Measurements from ENCODE around the gene KIAA0040. TPM values are rescaled to one million over a fixed set of nuclear protein-coding genes. Genes with fewer than 3 reads are reported as not detected.
"Not testable (repeated sequence)": the region's sequence is repeated elsewhere in the genome, so short reads cannot be mapped to it uniquely, and the experiment has no call there.

Gene KIAA0040
- total RNA-seq, 1 experiment from 2014 or later, result 5.8 TPM

DNA sequence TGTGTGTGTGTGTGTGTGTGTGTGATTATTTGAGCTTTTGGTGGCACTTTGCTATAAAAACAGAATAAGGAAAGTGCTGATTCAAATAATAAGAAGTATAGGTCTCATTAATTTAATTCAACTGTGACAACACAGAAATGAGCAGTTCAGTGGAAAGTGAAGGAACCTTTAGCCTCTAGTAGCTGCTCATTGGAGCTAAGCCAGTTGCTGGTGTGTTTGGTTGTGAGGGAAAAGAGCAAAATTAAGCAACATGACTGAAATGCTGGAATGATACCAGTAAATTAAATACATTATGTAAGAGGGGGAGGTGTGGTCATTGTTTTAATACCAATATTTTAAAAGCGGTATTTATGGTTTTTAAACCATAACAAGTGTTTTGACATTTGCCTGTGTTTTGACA is 55.2 kb downstream of the KIAA0040 start:
- no peak for DNase-seq (ENCODE audit: low spot score)

DNA sequence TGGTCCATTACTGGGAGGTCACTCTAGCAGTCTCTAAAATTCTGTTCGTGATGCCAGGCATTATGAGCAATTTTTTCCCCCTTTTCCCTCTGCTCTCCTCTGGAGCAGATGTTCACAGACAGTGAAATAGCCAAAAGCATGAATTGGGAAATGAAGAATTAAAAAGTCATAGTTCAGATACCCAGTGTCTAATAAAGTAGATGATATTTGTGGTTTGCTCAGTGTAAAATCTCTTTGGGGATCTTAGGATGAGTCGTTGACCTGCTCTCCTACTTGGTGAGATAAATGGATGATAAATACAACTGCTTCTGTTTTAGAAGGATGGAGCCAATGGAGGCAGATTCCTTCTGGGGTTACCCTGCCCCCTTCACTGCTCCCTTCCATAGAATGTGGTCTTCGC is 56.3 kb downstream of the KIAA0040 start:
- no peak for DNase-seq (ENCODE audit: low spot score)

DNA sequence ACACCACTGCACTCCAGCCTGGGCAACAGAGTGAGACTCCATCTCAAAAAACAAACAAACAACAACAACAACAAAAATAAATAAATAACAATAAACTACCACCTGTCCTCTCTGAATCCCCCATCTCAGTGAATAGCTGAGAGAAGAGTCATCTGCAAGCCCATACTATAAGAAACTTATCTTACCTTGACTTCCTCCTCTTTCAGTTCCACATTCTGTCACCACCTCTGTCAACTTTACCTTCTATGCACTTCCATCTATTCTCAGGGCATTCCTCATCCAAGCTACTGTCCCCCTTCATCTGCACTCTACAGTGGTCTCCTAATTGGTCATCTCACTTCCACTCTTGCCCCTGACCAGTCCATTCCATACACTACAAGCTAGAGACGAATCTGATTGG is 58.1 kb downstream of the KIAA0040 start:
- DNase-seq (ENCODE audit: low spot score), result no peak

DNA sequence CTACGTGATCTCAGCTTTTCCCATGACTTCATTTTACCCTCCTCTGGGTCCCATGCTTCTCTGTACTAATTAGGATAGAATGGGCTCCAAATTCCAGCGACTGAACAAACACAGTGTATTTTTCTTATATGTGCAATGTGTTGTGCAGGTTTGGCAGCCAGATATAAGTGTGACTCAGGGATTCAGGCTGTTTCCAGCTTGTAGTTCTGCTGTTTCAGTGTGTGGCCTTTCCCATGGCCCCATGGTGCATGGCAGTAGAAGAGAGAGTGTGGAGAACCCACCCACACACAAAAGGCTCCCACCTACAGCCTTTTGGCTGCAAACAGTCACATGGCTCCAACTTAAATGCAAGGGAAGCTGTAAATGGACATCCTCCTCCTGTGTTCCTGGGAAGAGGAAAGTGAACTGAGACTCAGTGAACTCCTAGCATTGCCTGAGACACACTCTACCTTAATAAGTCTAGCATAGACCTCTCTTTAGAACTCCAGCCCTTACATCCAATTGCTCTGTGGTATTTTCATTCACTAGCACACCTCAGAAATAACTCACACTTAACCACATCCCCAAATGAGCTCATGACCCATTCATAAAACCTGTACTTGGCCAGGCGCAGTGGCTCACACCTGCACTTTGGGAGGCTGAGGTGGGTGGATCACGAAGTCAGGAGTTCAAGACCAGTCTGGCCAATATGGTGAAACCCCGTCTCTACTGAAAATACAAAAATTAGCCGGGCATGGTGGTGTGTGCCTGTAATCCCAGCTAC is 58.7 kb downstream of the KIAA0040 start:
- DNase-seq (ENCODE audit: low spot score), result no peak

DNA sequence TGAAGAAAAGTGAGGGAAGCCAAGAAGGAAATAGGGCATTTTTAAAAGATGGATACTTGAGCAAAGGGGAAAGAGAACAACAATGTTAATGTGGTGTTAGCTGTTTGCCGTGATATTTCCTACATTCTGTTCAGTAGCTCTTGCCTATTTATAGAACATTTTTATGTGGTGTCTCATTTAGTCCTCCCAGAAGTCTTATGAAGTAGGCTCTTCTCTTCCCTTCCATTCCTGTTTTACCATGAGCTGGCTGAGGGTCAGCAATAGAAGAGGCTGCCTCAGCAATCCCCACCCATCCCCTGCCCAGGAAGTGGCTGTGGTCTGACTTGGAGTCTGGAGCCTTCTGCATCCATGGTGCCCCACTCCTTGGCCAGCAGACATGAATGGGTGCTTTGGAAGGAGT is 60.1 kb downstream of the KIAA0040 start:
- no peak for DNase-seq (ENCODE audit: low spot score)

DNA sequence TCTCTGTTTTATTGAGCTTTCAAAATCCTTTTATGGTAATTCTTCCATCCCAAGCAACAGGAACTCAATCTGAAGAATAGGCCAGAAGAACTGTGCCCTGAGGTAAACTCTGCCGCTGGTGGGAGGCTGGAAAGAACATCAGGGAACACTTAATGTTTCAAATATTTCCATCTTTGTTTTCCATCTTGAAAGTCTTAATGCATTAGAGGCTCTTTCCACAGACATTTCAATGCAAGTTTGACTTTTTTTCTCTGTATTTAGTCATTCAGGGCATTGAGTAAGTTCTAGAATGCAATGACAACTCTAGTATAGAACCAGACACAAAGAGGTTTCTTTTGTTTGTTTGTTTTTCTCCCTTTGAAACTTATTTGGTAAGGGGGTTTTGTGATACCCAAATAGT is 61.5 kb downstream of the KIAA0040 start:
- DNase-seq (ENCODE audit: low spot score), result no peak

DNA sequence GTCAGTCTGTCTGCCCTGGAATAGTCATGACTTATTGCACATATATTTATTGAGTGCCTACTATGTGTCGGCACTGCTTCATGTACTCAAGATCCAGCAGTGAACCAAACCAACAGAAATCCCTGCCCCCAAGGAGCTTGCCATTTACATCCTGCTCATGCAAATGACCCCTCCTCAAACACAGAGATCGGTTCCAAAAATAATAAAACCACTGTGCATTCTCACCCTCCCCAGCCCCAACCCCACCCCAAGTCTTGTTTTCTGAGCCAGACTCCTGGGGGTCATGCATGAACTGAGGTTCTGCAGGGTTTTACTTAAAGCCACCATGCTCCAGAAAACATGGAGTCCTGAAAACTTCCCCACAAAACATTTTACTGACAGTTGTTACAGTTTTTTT is 61.9 kb downstream of the KIAA0040 start:
- DNase-seq (ENCODE audit: low spot score), result no peak

DNA sequence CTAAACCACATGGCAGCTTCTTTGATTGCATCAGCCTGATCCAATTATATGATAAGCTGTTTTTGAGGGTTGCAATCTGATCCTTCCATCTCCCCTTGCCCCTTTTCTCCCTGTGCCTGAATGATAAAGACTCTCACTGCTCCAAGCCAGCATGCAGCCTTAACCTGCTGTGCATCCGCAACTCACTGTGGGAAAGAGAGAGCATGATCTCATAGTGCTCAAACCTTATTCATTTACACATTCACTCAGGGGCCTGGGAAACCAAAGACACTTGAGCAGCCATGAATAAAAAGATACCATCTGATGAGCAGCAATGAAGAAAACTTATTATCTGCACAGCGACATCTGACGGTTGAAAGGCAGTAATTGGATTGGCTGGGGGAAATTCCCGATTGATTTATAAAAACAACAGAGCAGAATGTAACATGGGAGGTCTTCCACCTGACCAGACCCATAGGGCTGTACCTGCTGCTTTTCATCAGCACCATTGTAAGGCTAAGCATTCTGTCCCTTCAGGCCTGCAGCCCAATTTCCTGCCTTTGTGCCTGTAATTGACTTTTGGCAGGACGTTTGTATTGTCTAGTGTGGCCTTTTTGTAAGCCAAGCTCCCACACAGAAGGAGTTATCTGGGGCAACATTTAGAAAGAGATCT is 62.5 kb downstream of the KIAA0040 start:
- no peak for DNase-seq (ENCODE audit: low spot score)

DNA sequence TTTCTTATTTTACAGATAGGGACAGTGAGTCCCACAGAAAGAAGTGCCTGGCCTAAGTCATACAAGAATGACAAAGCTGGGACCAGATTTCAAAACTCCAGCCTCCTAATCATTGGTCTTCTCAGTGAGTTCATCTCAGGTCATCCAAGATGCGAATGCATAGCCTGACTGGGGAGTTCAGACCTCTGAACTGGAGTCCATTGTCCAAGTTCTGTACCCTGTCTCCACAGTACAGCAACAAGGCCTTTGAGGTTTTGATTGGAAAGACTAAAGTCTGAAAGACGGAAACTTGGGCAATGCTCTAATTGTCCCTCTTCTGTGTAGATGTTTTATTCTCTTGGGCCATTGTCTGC is 63.0 kb downstream of the KIAA0040 start:
- DNase-seq (ENCODE audit: low spot score), result no peak

DNA sequence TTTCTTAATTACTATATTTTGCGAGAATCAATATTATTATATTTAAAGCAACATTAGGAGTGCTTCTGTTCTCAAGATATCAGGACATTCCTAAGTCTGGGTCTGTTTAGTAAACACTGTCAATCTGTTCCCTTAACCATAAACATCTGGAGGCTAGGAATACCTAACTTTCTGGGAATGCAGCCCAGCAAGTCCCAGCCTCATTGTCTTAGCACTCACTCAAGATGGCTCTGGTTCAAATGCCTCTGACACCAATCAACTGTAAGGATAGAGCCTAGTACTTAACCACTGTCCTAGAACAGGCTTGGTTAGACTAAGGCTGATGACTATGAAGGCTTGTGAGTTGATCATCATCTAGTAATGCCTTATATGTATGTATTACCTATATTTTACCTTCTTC is 63.4 kb downstream of the KIAA0040 start:
- peak; percentile 57 for DNase-seq (ENCODE audit: low spot score)

DNA sequence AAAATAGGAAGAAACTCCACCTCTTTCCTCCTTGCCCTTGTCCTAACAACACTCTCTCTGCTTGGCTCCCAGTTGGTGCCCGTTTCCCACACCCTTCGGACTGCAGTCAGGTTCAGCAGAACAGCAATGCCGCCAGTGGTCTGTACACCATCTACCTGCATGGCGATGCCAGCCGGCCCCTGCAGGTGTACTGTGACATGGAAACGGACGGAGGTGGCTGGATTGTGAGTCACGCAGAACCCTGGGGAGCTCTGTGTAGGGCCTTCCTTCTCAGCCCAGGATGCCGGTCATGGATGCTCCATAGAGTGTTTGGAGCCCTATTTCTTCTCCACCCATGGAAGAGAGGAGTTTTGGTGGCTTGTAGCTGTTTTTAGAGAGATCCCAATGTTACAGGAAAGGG is 64.1 kb downstream of the KIAA0040 start:
- DNase-seq (ENCODE audit: low spot score), result no peak

DNA sequence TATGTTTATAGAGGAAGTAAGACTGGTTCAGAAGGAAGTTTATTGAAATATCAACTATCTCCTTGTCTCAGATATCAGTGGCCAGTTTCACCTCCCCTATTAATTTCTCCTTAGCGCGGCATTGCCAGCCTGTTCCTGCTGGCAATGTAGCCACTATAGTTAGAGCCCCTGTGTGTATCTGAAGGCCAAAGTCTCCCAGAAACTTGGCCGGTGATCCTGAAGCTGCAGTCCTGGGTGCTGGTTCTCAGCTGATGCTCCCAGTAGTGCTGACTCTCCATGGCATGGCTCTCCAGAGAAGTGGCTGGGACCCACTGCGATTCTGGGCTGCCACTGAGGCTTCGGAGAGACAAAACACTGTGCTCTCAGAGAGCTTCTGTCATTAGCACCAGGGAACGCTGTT is 65.0 kb downstream of the KIAA0040 start:
- no peak for DNase-seq (ENCODE audit: low spot score)

DNA sequence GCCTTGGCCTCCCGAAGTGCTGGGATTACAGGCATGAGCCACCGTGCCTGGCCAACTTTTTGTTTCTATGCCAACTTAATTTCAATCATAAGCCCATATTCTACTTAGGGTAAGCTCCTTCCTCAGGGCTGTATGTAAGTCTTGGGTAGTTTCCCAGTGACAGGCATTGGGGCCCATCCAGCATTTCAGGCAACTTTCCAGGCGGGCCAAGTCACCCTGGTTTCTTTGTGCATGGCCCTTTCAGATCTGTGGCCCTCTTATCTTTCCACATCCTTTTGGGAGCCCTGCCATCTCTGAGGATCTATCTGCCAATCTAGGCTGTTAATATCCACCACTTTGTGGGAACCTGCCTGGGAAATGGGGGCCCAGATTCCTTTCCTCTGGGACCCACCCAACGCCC is 66.2 kb downstream of the KIAA0040 start:
- no peak for DNase-seq (ENCODE audit: low spot score)

DNA sequence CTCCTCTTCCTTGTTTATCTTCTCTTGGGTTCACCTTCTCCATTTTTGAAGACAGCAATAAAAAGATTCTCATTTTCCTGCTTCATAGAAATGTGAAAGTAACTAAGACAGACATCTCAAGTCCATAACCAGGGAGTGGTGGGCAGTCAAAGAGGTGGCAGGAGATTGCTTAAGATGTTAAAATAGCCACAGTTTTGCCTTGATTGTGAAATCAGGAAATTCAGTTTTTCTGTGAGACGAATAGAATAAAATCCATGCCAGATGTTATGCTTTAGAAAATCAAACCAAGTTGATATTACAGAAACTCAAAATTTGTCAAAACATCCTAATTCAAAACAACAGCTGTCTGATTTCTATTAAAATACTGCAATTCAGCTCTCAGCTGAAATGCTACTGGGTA is 67.7 kb downstream of the KIAA0040 start:
- no peak for DNase-seq (ENCODE audit: low spot score)

DNA sequence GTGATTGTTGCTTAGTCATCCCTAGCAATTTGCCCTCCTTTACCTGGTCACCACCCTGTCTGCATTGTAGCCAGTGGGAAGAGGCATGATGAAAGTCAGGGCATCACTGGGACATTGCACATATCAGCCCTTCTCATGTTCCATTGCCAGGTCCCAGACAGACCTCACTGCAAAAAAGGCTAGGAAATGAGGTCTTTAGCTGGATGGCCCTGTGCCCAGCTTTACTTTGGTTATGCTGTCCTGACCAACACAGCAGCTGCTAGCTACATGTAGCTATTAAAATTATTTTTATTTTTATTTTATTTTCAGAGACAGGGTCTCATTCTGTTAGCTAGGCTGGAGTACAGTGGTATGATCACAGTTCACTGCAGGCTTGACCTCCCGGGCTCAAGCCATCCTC is 72.1 kb downstream of the KIAA0040 start:
- no peak for DNase-seq (ENCODE audit: low spot score)

DNA sequence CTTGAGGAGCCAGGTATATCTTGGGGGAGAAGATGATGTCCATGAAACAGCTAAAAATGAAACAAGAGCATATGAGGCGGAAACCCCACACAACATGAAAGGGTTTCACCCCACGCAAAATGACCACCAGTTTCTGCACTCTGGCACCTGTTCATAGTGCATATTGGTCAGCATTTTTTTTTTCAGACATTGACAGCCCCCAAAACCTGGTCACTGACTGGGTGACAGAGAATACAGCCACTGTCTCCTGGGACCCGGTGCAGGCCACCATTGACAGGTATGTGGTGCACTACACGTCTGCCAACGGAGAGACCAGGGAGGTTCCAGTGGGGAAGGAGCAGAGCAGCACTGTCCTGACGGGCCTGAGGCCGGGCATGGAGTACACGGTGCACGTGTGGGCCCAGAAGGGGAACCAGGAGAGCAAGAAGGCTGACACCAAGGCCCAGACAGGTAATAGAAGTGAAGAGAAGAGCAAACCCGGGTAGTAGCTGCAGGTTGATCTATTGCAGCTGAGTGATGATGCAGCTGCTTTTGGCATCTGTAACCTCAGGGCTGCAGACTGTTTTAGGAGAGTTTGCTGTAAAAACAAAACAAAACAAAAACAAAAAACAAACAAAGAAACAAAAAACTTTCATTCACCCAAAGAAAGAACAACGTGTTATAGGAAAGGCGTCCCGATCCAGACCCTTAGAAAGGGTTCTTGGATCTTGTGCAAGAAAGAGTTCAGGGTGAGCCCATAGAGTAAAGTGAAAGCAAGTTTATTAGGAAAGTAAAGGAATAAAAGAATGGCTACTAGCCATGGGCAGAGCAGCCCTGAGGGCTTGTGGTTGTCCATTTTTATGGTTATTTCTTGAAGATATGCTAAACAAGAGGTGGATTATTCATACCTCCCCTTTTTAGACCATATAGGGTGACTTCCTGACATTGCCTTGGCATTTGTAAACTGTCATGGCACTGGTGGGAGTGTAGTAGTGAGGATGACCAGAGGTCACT is 73.9 kb downstream of the KIAA0040 start:
- DNase-seq (ENCODE audit: low spot score), result no peak

DNA sequence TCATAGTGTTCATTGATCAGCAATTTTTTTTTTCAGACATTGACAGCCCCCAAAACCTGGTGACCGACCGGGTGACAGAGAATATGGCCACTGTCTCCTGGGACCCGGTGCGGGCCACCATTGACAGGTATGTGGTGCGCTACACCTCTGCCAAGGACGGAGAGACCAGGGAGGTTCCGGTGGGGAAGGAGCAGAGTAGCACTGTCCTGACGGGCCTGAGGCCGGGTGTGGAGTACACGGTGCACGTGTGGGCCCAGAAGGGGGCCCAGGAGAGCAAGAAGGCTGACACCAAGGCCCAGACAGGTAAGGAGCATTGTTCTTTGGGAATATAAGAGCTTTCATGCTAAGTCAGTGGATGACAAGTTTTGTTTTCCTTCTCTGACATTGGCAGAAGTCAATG is 75.7 kb downstream of the KIAA0040 start:
- DNase-seq (ENCODE audit: low spot score), result no peak

DNA sequence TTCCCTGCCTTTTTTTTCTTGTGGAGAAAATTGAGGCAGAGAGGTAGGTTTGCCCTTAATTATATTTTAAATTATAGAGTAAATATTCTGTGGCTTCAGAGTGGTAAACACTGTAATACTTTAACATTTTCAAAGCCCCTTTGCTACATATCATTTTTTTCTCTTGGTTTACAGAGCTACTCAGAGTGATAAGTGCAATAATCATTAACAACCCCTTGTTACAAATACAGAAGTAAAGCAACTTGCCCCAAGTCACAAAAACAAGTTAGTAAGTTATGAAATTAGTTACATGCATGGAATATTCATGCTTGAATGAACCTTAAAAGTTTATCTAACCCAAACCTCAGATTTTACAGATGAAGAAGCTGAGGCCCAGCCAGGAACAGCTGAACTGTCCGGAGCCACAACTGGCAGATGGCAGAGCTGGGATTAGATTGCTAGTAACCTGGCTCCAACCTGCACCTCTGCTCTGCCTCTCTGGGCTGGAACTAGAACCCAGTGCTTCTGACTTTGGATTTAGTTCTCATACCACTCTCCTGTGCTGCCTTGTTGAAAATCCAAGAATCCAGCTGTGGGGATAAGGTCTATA is 76.3 kb downstream of the KIAA0040 start:
- DNase-seq (ENCODE audit: low spot score), result no peak

DNA sequence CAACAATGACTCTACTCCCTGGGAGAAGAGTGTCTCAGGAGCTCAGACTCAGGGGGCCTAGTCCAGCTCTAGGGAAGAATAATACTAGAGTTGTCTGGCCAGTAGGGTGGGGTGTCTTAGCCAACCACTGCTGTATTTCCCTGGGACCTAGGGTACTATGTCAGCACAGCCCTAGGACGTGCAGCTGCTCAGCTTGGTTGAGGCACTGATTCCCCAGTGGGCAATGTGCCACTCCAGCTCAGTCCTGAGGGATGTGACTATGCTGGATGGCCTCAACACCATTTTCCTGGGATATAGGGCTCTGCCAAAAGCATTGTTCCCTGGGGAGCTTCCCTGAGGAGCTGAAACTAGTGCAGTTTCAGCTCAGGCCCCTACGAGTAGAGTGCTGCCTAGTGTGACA is 77.6 kb downstream of the KIAA0040 start:
- DNase-seq (ENCODE audit: low spot score), result no peak

DNA sequence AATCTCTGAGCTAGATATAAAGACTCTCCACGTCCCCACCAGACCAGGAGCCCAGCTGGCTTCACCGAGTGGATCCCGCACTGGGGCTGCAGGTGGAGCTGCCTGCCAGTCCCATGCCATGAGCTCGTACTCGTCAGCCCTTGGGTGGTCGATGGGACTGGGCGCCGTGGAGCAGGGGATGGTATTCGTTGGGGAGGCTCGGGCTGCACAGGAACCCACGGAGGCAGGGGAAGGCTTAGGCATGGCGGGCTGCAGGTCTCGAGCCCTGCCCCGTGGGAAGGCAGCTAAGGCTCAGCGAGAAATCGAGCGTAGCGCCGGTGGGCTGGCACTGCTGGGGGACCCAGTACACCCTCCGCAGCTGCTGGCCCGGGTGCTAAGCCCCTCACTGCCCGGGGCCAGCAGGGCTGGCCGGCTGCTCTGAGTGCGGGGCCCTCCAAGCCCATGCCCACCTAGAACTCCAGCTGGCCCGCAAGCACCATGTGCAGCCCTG is 84.2 kb downstream of the KIAA0040 start:
- DNase-seq (ENCODE audit: low spot score), result not testable (repeated sequence)

Measured in H4 (cell line).